CD4-positive, alpha-beta T cell treated with Interleukin-6 at 100 ng/mL for 8 hours (primary cell): ENCODE results near the gene NCAPG2.
A peak's percentile ranks its signal among the peaks of the same experiment; 100 is the strongest.

Experiments used
- DNase-seq: peaks from one replicate; pipeline ENCODE4 v3.0.0-alpha.2; 2020; ENCODE audit warnings: mixed read lengths, low spot score

The NCAPG2 gene, protein sequence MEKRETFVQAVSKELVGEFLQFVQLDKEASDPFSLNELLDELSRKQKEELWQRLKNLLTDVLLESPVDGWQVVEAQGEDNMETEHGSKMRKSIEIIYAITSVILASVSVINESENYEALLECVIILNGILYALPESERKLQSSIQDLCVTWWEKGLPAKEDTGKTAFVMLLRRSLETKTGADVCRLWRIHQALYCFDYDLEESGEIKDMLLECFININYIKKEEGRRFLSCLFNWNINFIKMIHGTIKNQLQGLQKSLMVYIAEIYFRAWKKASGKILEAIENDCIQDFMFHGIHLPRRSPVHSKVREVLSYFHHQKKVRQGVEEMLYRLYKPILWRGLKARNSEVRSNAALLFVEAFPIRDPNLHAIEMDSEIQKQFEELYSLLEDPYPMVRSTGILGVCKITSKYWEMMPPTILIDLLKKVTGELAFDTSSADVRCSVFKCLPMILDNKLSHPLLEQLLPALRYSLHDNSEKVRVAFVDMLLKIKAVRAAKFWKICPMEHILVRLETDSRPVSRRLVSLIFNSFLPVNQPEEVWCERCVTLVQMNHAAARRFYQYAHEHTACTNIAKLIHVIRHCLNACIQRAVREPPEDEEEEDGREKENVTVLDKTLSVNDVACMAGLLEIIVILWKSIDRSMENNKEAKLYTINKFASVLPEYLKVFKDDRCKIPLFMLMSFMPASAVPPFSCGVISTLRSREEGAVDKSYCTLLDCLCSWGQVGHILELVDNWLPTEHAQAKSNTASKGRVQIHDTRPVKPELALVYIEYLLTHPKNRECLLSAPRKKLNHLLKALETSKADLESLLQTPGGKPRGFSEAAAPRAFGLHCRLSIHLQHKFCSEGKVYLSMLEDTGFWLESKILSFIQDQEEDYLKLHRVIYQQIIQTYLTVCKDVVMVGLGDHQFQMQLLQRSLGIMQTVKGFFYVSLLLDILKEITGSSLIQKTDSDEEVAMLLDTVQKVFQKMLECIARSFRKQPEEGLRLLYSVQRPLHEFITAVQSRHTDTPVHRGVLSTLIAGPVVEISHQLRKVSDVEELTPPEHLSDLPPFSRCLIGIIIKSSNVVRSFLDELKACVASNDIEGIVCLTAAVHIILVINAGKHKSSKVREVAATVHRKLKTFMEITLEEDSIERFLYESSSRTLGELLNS

DNA sequence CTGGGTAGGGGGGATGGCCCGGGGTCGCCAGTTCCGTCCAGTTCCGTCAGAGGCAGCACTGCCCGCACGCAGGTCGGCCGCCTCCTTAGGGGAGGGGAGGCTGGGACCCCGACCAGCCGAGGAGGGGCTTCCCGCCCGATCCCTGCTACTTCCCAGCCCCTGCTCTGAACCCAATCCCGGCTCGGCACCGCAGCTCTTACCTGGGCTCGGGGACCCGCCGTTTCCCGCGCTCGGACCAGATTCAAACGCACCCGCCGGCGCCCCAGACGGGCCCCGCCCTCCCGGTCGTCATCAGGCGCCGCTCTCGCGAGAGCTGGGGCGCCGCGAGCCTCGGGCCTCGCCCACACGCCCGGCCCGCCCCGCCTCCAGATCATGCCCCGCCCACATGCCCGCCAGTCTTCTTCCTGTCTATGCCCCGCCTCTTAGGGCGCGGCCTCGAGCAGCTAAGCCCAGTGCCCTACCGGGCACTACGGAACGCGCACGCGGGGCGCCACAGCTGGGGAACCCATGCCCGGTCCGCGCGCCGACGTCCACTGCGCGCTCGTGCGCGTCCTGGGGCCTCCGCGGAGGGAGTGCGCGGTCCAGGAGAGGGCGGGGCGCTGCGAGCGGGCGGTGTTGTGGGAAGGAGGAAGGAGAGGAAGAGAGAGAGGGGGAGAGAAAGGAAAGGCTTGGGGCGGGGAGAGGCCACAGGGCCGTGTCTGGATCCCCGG, at the start of gene NCAPG2:
Gene NCAPG2 (minus strand): TSS at position 281 of the 710 bp plus-strand sequence. CDS start 2,905 bp downstream, outside the sequence.
- DNase-seq = peak; percentile 98

DNA sequence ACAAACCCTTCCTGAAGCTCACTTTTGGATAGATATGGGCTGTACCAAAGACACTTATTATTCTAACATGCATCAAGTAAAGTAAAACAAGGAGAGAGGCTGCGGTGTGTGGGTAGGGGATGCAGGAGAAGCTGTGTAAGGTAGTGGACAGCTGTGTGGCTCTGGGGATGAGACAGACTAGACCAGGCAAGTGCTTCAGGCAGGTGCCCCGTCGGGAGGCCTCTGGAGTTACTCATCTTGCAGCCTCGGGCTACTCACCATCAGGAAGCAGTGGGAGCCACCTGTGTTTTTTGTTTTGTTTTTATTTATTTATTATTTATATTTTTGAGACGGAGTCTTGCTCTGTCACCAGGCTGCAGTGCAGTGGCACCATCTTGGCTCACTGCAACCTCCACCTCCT, 49.3 kb upstream of the NCAPG2 start:
- DNase-seq = no peak

DNA sequence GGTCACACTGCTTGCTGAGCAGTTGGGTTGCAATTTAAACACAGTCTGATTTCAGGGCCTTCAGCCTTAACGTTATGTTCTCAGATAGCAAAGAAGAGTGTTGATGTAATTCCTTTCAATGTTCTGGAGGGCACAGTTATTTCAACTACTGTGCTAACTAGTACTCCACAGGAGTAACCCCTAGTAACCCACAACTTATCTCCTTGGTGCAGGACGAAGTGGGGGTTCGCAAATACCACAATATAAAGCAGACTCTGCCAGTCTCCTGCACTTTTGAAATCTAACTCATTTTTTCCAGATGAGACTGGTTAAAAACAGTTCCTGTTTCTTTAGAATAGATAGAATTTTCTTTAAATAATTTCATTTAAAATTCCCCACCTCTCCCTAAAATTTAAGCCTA, 47.1 kb upstream of the NCAPG2 start:
- DNase-seq = no peak

DNA sequence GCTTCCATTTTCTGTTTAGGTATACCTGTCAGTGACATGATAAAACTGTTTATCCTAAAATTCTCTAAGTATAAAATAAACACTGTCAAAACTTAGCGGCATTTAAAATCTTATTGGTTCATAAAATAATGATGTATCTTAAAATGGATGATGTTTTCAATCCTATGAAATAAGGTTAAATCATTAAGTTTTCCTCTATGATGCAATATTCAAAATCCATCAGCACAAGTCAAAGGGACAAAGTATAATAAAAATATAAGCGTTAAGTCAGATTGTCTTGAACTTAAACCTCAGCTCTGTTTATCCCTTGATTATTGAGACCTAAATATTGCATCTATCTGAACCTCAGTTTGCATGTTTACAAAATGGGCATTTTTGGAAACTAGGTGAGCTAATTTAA, 46.6 kb upstream of the NCAPG2 start:
- no peak for DNase-seq

DNA sequence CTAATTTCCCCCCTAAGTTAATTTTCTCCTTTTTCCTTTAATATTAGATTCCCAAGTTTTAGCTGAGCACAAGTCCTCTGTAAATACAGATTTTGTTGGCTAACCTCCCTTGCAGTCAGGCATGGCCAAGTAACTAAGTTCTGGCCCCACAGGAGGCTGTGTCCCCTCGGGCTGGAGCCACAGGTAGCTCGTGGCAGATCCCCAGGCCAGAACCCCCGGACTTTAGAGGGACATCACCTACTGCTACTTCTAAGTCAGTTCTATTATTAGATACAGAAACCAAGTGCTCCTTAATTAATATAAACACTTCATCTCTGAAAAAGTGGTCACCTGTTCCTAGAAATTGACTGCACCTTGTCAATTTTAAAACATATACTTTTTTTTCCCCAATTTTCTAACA, 46.1 kb upstream of the NCAPG2 start:
- no peak for DNase-seq

DNA sequence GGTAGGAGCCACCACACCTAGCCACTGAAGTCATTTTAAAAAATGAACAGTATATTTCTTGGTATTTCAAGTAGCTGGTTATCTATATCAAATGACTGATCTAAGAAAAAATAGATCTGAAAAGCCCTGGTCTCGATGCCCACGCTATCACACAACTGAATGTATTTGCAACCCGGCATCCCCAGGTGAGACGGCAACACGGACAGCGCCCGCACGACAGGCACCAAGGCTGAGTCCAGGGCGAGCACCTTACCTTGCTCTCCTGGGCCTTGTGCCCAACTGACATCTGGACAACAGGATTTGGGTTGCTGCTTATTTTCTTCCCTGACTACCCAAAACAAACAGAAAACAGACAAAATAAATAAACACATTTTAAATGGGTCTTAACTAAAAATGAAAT, 44.8 kb upstream of the NCAPG2 start:
- no peak for DNase-seq

DNA sequence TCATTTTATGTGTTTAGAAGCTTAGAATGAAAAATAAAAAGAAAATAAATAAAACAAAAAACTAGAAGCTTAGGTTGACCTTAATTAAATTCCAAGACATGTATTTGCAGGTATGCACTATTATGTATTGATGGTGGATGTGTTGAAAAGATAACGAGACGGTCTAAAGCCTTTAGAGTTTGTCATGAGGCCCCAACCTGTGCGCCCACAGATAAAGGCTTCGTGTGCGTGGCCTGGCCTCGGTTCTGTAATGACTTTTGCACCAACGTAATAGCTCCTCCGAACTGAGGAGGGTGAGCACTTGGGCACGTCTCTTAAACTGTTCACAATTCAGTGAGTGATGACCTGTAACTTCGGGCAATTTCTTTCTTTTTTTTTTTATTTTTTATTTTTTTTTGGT, 43.7 kb upstream of the NCAPG2 start:
- DNase-seq = no peak

DNA sequence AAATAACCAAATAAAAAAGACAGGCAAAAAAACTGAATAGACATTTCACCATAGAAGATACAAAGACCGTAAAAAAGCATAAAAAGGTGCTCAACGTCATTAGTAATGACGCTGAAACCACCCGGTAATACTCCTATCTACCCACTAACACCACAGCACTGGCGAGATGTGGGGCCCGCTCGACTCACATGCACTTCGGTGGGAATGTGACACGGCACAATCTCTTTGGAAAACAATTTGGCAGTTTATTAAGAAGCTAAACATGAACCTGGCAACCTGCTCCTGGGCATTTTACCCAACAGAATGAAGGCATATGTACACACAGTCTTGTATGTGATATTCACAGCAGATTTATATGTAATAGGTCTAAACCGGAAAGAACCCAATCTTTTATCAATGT, 42.8 kb upstream of the NCAPG2 start:
- no peak for DNase-seq

DNA sequence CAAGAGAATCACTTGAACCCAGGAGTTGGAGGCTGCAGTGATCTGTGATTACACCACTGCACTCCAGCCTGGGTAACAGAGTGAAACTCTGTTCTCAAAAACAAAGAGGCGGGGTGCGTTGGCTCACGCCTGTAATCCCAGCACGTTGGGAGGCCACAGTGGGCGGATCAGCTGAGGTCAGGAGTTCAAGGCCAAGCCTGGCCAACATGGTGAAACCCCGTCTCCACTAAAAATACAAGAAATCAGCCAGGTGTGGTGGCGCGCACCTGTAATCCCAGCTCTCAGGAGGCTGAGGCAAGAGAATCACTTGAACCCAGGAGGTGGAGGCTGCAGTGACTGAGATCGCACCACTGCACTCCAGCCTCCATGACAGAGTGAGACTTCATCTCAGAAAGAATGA, 42.4 kb upstream of the NCAPG2 start:
- DNase-seq = no peak

DNA sequence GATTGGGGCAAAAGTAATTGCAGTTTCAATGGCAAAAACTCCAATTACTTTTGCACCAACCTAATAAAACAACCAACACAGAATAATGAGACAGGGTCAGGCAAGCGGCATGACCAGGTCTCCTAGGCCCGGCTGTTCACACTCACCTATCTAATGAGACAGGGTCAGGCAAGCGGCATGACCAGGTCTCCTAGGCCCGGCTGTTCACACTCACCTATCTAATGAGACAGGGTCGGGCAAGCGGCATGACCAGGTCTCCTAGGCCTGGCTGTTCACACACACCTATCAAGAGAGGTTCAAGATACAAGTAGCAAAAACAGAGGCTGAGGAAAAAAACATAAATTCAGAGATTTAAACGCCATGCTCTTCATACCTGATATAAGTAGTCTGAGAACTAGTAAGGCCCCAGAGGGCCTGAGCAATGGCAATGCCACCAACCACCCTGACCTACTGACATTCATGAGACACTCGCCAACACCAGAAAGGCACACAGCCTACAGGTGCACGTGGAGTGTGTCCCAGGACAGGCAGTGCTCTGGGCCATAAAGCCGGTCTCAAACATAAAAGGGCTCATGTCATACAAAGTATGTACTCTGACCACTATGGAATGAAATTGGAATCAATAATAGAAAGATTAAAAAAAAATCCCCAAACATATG, 40.6 kb upstream of the NCAPG2 start:
- no peak for DNase-seq

DNA sequence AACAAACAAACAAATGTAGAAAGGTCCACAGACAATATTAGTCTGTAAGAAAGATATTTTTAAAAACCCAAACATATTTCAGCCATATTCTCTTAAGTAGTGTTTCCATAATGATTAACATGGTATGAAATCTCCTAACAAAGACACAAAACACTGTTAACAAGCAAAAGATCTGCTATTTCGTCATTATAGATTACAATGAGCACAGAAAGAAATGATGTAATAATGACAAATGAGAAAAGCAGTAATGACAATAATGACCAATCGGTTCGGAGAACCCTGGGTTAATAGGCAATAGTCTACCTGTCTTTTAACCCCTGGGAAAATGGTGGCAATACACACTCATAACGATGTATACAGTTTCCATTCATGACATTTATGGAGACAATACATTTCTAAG, 39.5 kb upstream of the NCAPG2 start:
- no peak for DNase-seq

DNA sequence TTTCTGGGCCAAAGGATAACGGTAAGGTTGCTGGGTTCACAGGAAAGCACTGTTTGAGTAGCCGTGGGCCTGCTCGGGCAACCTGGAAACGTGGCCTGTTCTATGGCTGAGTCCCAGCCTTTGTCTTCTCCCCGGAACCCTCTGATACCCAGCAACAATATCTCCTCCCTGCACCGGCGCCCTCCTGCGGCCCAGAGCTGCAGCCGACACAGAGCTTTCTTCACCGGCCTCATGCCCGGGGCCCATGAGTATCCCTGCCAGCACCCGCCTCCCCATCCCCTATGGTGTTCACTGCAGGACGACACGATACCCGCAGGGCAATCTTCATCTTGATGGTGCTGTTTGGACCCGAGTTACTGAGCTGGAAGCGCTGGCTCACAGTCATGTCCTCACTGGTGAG, 38.6 kb upstream of the NCAPG2 start:
- DNase-seq = no peak

DNA sequence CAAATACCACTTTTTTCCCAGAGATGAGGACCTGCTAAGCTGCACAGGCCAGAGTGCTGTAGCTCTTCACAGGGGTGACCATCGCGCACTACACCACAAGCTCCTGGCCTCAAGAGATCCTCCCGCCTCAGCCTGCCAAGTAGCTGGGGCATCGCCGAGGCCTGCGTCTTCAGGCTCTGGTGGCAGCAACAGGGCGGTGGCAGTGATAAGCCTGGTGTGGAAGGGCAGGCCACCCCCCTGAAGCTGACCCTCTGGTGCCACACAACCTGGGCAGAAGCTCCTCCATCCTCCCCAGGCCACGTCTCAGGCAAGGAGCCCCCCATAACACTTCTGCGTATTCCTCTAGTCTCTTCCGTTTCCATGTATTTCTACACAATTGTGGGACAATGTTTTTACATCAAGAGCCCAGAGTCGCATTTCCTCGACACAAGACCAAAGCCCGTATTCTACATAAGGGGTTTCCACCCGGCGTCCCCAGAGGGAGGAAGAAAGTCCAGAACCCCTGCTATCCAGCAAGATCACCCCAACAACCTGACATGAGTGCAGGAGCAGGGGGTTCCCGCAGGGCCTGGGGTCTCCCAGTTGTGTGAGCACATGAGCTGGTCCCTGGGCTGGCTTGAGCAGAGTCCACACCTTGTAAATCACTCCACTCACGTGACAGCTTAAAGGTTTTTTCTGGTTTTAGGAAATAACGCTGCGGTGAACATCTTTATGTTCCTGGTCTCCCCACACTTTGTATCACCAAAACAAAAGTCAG, 37.6 kb upstream of the NCAPG2 start:
- DNase-seq = no peak

DNA sequence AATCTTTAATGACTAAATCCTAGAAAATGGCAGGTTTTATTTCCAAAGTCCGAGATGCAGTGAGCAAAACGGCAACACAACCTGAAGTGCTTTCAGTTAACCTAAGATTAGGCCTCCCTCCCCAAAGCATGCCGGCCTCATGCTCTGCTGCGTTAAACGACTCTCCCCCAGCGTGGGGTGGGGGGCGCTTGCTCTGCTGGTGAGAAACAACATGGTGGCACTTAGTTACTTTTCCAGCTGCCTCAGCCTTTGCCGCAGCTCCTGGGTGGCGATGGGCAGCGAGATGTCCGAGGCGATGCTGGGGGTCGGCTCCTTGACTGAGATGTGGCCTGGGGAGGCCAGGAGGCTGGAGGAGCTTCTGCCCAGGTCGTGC, 36.7 kb upstream of the NCAPG2 start:
- no peak for DNase-seq

DNA sequence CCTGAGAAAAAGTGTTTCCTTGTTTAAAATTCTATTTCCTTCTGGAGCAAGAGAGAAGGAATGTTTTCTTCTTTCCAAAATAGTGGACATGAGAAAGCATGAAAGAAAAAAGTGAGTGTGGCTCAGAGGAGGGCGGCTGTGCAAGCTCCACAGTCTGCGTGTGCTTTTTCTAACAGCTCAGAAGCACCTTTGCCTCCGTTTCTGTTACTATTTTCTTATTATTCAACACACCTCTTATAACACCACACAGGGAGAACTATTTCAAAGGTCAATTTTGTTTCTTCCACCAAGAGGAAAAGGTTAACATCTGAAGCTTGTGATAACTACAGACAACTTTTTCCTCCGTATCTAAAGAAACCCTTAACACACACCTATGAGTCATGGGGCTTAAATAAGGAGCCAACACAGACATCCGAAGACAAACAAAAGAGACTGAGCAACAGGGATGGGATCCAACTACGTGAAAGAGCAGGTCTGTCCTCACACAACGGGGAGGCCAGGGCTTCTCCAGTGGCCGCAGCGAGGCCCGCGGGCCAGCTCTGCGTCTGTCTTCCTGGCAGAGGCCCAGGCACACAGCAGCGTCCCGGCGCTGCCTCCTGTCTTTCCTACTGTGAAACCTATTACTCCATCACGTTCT, 36.2 kb upstream of the NCAPG2 start:
- no peak for DNase-seq

DNA sequence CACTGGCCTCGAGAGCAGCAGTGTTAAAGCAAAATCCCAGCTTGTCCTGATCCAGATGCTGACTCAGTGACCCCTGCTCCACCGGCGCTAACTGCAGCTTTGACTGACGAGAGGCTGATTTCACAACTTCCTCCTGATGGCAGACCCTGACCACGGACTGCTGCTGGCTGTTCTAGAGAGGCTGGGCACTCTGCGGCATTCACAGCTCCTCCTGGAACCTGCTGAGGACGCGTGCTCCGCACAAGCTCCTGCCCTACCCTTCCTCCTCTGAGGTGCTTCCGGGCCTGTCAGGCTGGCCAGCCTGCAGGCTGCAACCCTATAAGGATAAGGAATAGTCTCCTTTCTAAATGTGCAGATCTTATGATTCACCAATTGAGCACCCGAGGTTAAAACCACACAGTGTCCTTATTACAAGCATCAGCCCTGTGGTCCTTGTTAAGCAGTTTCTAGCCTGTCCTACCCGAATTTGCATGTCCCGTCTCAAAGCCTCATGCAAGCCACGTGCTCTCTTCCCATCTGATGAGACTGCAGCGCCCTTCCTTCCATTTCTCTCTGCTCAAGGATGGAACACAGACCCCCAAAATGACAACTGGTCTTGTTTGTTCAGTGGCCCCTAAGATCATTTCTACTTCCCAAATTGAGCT, 35.5 kb upstream of the NCAPG2 start:
- DNase-seq = no peak

DNA sequence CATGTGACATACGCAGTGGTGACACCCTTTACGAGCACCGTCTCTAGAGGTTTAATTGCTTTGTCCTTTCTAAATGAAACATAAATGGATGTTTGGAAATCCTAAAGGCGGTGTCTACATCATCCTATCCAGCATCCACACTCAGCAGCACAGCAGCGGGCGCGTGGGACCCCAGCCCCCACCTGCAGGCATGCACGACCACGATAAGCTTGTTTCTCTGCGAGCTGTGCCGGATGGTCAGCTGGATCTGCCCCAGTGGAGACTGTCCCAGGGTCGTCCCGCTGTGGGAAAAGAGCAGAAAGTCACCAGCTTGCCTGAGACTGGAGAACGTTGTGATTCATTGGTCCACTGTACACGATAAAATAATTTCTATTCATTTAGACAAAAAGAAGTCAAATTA, 34.2 kb upstream of the NCAPG2 start:
- no peak for DNase-seq

DNA sequence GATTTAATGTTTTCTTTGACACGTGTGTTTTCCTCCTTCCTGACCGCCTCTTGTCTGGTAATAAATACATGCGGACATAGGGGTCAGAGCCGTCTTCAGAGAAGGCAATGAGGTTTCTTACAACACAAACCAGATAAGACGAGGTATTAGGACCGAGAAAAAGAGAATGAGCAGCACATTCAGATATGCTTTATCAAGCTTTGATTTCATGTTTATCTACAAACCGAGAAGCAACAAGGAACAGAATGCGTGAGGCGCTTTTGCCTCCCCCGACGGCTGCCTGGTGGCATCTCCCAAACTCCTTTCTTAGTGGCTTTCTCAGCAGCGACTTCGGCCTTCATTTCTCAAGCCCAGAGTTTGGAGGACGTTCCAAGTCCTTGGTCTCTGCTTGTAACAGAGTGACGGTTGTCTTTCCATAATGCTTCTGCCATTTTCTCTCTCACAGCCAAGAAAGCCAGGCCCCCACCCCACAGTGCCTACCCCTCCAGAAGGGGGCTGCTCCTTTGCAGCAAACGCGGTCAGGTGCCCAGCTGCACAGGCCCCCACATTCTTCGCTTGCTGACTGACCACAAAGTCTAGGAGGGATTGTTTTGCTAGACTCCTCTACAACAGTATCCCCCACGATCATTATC, 32.6 kb upstream of the NCAPG2 start:
- DNase-seq = no peak

DNA sequence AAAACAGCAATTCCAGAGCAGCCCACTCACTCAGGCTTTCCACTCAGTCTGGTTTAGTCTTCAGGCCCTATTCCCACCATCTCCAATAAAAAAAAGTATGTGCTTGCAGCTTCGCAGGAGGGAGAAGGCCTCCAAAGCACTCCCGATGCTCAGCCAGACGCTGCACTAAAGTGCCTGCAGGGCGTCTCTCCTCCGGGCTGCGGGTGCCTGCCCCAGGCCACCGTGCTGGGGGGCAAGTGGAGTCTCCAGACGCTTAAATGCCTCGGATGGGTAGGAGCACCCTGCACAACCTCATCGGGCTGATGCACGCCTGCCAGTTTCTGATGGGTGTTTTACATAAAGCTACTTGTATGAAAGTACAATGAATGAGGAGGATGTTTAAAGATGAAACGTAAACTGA, 31.3 kb upstream of the NCAPG2 start:
- no peak for DNase-seq
